Omental fat pad (tissue), 4 donors: ENCODE measurements around the gene HIPK2. TPM values are rescaled to one million over a fixed set of nuclear protein-coding genes. Genes with fewer than 3 reads are reported as not detected.

ENCODE experiments used
- ATAC-seq: fragments of 150-250 bp; one replicate; pipeline ENCODE4 v1.9.1; 2016; ENCODE audit warnings: mild to moderate bottlenecking, moderate library complexity; ENCODE audit not compliant: low FRiP score
- DNase-seq: peaks from one replicate; pipeline ENCODE4 v3.0.0-alpha.2; 2019; ENCODE audit warnings: low spot score
- total RNA-seq, 4 donors: library from RNA; depleted of rRNA; stranded (reverse); fragments of >200 nt; gene quantifications; one replicate each; pipeline ENCODE4 v1.1.0, GENCODE V29; 2016
- TF ChIP-seq, protein P1 (sequence below), 3 donors: fragments of 450-650 bp; IDR thresholded peaks; one replicate each; pipeline ENCODE4 v1.5.1; 2016 to 2017; ENCODE audit warnings: antibody characterized with exemption in 3 of 3, mild to moderate bottlenecking in 3 of 3, moderate library complexity in 2 of 3

HIPK2 gene
- total RNA-seq, 4 donors from 2014 or later, result 39.6 to 90.3 (median 70.0) TPM

DNA sequence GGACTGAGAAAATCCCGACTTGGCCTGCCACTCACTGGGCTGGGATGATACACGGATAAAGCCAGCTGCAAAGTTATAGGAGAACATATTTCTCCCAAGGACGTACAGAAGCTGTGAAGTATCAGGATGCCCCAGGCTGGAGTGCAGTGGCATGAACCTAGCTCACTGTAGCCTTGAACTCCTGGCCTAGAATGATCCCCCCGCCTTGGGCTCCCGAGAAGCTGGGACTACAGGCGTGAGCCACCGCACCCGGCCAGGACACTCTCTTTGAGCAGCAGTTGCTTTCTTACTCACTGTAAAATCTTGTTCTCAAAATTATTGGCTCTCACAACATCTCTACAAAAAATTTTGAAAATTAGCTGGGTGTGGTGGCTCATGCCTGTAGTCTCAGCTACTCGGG lies 203.9 kb downstream of the HIPK2 start:
- ATAC-seq, result no peak
- TF ChIP-seq, protein P1, sequence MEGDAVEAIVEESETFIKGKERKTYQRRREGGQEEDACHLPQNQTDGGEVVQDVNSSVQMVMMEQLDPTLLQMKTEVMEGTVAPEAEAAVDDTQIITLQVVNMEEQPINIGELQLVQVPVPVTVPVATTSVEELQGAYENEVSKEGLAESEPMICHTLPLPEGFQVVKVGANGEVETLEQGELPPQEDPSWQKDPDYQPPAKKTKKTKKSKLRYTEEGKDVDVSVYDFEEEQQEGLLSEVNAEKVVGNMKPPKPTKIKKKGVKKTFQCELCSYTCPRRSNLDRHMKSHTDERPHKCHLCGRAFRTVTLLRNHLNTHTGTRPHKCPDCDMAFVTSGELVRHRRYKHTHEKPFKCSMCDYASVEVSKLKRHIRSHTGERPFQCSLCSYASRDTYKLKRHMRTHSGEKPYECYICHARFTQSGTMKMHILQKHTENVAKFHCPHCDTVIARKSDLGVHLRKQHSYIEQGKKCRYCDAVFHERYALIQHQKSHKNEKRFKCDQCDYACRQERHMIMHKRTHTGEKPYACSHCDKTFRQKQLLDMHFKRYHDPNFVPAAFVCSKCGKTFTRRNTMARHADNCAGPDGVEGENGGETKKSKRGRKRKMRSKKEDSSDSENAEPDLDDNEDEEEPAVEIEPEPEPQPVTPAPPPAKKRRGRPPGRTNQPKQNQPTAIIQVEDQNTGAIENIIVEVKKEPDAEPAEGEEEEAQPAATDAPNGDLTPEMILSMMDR (IDR thresholded peaks at IDR 0.05), result no peak
- no peak for DNase-seq

DNA sequence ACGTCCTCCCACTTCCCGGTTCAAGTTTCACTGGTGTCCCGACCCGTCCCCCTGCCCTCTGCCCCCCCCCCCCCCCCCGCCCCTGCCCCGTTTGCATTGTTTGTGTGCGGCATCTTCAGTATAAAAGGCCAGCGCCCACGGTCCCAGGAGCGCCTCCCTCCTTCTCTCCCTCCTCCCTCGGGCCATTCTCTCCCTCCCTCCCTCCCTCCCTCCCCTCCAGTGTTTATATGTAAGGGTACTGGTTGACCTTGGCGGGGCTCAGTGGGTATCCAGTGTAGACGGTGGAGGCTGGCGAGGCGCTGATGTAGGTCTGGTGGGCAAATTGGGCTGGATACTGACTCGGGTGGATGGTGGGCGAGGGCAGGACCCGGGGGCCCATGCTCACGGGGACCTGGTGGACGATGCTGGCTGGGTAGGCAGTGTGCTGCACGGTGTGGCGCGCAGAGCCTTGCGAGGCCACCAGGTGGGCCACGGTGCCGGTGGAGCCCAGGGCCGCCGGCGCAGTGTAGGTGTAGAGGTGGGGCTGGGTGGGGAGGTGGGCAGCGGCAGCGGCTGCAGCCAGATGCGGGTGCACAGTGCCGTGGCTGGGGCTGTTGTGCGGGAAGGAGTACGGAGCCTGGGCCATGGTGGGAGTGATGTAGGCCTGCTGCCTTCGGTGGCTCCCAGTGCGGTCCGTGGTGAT lies 205.0 kb downstream of the HIPK2 start:
- TF ChIP-seq, protein P1 (IDR thresholded peaks at IDR 0.05), result no peak
- DNase-seq (no peak), ATAC-seq (no peak)

DNA sequence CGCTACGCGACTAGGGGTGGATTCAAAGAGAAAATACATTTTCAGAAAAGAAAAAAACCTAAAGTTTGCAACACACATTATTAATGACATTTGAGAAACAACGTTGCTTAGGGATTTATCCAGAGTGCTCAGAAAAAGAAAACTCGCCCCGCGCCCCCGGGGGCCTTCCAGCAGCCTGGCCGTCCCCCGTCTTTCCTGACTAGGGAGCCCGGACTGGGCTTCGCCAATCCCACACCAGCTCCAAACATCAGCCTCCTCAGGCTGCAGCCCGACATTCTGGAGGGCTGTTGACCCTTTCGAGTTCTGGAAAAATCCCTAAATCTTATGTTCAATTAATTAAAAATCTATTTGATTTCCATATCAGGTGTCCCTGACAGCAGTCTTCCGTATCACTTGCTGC lies 205.7 kb downstream of the HIPK2 start:
- no peak for ATAC-seq
- TF ChIP-seq, protein P1 (IDR thresholded peaks at IDR 0.05), result no peak
- DNase-seq, result no peak

DNA sequence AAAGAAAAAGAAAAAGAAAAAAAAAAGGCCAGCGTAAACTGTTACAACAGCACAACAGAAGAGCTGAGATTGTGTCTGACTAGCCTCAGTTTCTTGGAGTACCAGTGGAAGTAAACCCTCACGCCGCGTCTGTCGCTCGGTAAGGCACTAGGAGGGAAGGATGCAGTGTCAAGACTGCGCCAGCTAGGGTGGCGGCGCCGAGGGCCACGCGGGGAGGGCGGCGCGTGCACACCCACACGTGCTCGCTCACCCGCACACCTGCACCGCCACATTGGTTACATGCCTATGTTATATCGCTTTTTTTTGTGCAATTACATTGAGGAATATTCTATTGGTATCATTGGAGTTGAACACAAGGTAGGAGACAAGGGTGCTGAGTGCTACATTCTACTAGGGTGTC lies 206.1 kb downstream of the HIPK2 start:
- DNase-seq (no peak), ATAC-seq (no peak)
- TF ChIP-seq, protein P1 (IDR thresholded peaks at IDR 0.05), result no peak

DNA sequence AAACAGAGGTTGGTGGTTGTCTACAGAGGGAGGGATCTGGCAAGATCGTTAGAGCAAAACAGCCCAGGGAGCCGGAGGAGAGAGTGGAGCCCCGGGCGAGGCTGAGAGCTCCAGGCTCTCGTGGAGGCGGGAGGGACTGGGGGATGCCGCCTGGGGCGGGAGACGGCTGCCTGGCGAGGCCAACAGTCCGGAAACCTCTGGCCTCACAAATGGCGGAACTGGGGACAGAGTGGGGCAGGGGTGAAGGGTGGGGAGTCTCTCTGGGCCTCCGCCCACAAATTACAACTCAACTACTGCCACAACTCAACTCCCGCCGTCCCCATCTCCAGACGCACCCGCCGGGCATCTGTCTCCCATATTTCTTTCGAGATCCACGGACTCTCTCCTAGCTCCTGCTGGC lies 206.6 kb downstream of the HIPK2 start:
- no peak for DNase-seq
- ATAC-seq, result no peak
- TF ChIP-seq, protein P1 (IDR thresholded peaks at IDR 0.05), result no peak

DNA sequence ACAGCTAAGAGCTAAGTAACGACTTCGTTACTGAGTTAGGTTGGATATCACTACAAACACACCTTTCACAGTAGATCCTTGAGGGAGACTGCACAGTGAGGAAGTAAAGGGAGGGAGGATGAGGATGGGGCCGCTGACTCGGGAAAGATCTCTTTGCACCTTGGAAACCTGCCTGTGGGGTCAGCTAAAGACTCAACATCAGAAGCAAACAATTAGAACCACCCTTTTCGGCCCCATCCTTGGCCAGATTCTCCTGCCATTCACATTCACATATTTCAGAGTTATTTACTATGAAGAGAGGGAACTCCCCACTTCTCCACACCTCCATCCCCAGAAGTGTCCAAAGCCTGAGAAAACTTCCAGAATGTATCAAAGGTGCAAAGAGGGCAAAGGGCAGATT lies 207.2 kb downstream of the HIPK2 start:
- ATAC-seq (no peak), DNase-seq (no peak)
- TF ChIP-seq, protein P1 (IDR thresholded peaks at IDR 0.05), result no peak

DNA sequence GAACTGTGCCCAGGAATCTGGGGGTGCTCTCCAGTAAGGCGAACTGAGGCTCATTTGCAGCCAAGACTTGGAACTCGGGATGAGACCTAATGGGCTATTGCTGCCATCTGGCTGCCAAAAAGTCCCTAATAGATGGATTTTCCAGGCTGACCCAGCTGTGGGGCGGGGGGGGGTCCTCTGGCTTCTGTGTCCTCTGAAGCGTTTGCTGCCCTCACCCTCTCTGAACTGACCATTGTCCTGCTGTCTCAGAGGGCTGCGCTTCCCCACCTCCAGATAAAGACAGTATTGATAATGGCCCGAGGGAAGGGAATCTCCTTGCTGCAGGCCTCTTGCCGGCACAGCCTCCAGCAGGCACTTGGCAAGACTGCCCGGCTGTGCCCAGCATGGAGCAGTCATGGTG lies 207.7 kb downstream of the HIPK2 start:
- TF ChIP-seq, protein P1 (IDR thresholded peaks at IDR 0.05), result no peak
- ATAC-seq, result no peak
- DNase-seq, result no peak
